Suppressor macrophage treated with lipopolysaccharide for 4 hours (primary cell): Measurements from ENCODE around the gene CFAP58.

Experiments used
- DNase-seq: peaks from one replicate; pipeline ENCODE4 v3.0.0-alpha.2; 2020

The CFAP58 gene

GRCh38 chr10:104353325-104354048, at the start of gene CFAP58:
TSS of gene CFAP58 (plus strand) at chr10:104353833. CDS start at chr10:104353898, 65 bp downstream.
- DNase-seq, result peak; percentile 97

GRCh38 chr10:104304356-104304745, 49.3 kb upstream of the CFAP58 start:
- DNase-seq, result no peak

GRCh38 chr10:104304927-104305326, 48.7 kb upstream of the CFAP58 start:
- DNase-seq, result no peak

DNA sequence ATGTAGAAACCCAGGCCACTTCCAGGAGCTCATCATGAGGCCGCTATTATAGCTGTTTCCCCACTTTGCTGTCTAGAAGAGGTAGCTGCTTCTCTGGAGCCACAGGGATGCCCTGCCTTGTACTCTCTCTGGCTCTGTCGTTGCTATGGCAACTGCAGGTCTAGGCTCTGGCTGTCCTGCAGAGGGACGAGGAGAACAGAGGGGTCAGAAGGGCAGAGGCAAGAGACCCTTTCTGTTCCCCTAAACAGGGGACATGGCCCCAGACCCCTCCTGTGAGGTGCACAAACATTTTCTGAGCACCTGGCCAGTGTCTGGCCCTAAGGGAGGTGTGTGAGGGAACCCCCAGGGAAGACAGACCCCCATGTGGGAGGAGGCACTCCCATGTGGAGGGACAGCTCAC, 46.7 kb upstream of the CFAP58 start:
- no peak for DNase-seq

DNA sequence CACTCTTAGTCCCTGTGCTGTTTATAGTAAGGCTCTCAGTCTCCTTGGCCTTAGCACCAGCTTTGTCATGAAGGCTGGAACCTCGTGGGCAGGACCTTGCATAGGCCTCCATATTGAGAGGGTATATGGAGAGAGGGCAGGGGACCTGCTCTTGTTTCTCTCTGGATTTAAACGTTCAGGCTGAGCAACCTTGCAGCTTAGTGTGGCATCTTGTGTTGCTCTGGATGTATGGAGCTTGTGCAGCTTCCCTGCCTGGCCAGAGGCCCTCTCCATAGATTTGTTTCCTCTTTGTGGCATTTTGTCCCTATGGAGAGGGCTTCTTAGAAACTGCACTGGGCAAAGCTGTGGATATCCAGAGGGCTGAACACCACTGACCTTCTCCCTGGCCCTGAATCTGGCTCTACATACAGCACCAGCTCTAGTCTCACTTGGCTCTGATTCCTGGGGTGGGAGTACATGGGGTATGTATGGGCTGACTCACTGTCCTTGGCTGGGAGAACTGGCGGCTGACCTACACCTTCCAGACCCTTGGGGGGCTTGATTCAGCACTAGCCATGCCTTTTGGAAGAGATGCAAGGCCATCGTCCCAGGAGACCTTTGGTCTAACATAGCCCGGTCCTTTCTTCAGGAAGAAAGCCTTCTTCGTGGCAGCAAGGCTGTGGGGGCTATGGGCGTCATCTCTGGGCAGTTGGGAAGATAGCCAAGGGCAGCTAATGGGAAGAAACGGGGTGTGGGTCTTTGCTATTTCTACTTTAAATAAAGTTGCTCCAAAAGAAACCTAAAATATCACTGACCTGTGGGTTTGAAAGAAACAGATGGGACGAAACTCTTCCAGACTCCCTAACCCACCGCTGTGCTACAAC, 45.8 kb upstream of the CFAP58 start:
- no peak for DNase-seq

DNA sequence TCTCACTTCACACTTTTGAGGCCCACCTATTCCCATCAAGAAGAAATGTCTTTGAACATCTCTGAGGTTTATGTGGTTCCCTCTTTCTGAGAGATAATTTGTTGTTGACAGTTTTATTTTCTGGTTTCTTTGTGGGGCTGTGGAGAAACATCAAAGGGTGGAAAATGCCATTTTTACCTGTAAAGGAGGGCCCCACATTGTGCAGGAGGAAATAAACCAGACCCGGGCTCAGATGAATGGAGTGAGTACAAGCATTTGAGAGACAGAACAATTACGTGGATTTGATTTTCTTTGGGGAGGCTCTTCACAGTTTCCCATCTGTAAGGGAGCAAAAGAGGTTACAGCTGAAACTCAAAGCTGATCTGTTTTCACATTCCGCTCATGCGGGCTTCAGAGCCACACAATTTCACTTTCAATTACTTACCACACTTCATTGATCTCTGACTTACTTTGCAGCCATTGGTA, 45.2 kb upstream of the CFAP58 start:
- DNase-seq, result no peak

DNA sequence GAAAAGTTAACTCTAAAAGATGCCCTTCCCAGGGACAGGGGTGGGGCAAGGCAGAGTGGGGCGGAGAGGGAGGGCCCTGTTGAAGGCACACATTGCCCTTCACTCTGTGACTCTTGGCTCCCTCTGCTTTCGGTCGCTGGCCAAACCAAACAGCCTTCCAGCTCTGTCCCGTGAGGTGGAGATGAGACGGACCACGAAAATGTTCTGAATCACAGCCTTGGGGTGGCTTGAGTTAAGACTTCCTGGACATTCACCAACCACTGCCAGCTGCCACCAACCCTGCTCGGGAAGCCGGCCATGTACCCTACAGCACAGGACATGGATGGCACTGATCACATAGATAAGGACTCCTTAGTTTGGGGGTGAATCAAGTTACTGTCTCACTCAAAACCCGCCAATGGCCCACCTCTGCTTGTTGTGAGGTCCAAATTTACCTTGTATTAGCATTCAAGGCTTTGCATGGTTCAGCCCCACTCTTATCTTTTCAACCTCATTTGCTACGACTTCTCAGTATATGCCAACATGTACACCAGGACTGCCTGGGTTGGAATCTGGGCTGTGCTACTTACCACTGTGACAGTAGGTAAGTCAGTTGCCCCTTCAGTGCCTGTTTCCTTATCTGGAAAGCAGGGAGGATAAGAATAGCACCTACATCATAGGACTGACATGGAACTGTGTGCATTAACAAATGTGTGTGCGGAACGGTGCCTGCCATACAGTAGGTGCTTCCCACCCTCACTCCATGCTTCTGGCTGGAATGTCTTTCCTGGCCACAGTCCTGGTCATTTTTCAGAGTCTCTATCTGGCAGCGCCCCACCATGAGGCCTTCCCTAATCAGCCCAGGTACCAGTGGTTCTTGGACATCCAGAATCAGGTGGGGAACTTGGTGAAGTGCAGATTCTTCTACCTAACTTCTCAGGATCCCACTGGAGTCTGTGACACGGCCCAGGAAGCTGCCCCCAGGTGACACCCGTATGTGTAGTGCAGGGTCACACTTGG, 43.4 kb upstream of the CFAP58 start:
- DNase-seq, result no peak

GRCh38 chr10:104311184-104311720, 42.4 kb upstream of the CFAP58 start:
- DNase-seq, result no peak

DNA sequence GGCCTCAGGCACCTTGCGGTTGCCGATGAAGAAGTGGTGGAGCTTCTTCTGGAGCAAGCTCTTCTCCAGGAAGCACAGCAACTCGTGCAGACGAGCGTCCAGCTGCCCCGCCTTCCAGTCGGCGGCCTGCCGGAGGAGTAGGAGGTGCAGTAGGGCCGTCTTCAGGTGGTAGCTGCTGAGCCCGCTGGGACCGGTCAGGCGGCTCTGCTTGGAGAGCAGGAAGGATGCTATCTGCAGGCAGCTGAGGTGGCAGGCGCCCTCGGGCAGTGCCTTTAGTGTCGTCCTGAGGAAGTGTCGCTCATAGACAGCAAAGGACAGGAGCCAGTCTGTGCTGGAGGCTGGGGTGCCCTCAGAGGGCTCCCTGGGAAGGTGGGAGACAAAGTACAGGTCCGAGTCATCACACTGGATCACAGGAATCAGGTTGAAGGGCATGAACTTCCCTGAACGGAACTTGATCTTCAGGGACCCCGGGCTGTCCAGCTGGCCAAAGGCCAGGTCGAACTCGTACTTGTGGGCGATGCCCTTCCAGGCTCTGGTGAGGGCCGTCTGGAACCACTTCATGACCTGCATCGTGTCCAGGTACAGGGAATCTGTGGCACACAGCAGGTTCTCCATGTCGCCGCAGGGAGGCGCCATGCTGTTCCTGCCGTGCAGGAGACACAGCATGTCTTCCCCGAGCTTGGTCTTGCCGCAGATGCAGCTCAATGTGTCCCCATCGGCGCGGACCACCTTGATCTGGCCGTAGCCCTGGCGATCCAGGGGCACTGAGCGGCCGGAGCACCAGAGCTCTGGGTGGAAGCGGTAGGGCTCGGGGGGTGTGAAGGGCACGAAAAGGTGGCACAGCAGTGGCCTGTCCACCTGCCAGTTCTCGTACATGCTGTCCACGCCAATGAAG, 38.8 kb upstream of the CFAP58 start:
- DNase-seq, result no peak

DNA sequence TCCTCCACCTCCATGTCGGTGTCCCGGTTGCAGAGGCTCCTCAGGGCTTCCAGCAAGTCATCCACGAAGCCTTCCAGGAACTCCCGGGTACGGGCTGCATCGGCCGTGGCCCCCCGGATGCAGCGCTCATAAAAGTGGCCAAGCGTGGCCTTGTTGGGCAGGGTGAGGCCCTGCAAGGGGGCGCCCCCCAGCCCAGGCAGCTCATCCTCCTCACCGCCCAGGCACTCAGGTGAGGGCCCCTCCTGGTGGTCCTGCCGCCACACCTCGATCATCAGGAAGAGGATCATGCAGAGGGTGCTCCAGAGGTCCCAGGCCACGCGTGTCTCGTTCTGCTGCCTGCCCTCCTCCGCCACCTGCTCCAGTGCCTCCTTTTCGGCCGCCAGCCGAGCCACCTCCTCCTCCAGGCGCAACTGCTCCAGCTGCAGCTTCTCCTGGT, 38.1 kb upstream of the CFAP58 start:
- DNase-seq, result no peak

DNA sequence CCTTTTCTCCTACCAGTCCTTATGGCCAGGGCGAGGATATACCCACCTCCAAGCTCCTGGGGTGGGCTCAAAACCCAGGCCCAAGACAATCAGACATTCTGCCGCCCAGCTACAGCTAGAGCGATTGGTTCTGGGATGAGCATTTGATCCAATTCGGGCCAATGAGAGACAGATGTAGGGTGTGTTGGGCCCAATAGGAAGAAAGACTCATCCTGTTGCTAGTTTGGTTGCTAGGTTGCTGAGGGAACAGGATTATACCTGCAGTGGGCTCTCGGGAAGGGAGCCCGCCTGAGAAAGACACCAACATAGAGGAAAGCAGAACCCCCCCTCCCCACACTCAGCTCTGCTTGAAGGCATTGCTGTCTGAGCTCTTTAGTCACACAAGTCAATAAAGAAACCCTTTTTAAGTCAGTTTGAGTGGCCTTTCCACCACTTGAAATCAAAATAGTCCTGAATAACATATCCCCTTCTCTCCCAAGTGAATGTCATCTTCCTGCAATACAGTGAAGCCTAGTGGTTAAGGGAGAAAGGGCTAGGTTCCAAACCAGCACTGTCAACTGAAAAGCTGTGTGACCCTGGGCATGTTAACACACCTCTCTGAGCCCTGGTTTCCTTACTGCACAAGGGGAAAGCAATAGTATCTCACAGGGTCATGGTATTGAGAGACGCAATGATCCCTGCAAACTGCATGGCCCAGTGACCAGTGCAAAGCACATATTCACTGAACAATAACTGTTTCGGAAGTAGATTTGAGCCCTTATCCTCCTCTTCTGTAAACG, 37.1 kb upstream of the CFAP58 start:
- DNase-seq, result no peak

DNA sequence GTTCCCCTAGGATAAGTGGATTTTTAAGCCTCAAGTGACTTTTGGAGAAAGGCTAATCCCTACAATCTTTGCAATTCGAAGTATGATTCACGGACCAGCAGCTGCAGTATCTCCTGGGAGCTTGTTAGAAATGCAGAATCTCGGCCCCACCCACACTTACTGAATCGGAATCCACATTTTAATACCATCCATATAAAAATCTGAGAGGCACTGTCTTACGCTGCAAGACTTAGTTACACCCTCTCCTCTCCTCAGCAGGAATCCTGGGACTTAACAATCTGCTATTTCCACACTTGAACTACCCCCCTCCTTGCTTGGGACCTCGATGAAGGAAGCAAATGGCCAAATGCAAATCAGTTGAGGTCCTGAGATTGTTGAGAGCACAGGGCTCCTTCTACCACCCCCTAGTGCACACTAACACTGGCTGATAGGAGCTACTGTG, 36.3 kb upstream of the CFAP58 start:
- DNase-seq, result no peak

- DNase-seq, result no peak
These were observed 35.8 kb upstream of the CFAP58 start for GRCh38 chr10:104317726-104318299.

DNA sequence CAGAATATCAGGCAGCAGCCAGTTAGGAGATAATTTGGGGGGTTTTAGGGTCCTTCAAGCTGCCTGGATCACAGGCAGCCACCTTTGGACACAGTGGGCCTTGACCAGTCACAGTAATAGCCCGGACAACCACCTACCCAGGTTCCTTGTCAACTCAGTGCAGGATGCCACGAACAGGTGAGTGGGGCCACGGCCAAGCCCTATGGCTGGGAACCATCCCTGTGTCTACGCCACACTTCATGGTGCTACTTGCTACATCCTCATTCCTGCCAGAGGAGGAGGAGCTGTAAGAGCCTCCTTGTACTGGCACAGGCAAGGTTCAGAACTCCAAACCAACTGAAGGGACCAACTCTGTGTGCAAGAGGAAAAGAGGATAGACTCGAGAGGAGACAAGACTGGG, 35.3 kb upstream of the CFAP58 start:
- no peak for DNase-seq

- DNase-seq, result no peak
These were observed 34.6 kb upstream of the CFAP58 start for GRCh38 chr10:104318810-104319741.

DNA sequence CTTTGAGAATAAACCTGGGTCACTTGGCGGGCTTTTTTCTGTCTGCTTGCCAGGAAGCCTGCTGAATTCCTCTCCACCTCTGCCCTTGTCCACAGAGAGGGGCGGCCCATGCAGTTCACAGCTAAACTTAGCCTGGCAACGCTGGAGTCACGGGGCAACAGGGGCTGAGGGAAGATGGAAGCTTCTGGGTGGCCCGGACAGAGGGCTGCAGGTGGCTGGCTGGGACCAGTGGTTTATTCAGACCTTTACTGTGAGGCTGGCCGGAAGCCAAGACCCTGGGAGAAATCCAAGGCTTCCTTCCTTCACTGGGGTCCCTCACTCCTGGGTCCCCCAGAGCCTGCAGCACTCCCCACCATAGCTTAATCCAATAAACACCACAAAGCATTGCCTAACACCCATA, 32.4 kb upstream of the CFAP58 start:
- no peak for DNase-seq

DNA sequence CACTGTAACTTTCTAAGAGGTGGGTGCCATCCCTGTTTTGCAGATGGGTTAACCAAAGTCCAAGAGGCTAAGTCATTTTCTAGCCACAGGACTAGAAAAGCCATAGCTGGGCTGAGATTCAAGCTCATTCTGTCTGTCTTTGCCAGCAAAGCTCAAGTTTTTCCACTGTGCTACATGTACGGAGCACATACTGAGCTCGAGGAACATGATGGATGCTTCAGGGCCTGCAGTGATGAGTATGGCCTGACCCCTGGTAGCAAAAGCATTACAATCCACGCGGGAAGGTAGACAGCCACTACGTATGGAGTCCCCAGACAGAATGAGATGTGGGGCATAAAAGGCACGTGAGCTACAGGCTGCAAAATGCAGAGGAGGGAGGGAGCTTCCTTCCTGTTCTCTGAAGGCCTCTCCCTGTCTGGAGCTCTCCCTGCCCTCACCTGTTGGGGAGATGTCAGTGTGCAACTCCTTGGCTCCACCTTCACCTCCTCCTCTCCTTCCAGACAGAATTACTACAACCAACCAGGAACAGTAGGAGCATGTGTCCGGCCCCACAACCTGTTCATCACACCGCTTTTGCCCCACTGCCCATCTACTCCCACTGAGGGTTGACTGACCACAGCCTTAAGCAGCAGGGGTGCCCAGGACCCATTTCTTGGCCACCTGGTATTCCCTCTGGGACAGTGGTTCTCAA, 31.8 kb upstream of the CFAP58 start:
- DNase-seq, result no peak

DNA sequence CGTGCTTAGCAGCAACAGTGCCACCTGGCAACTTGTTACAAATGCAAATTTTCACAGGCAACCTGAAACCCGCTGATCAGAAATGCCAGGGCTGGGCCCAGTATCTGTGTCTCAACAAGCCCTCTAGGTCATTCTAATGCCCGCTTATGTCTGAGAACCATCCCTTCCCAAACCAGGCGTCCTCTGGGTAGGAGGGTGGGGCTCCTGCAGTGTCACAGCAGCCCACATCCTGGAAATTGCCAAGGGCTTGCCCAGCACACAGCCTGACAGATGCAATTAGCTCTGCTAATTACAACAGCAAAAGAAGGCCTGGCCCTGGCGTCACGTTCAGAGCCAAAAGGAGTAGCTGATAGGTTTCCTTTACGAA, 31.2 kb upstream of the CFAP58 start:
- peak; percentile 56 for DNase-seq
